HepG2 (cell line): ENCODE data around the gene PLEKHB2. TPM values are rescaled to one million over a fixed set of nuclear protein-coding genes. Genes with fewer than 3 reads are reported as not detected.
A peak's percentile ranks its signal among the peaks of the same experiment; 100 is the strongest.

Experiments
- ATAC-seq: fragments of 200-7000 bp; cut with Tn5 transposase; 3 replicates; pipeline ENCODE4 v1.9.1; 2020; ENCODE audit warnings: mild to moderate bottlenecking, moderate library complexity
- BruUV-seq: library from RNA; stranded (reverse); fragments of 400-500 nt; replicated peaks from 2 replicates; lab custom pipeline; 2021; lab: Mats Ljungman, UMichigan
- CTCF ChIA-PET: fragments of 300-600 bp; formaldehyde crosslinking; extraction: SDS; loops from one replicate; lab custom pipeline; 2021; ENCODE audit warnings: low total read pairs, inconsistent platforms, low intra/inter-chr PET ratio; lab: Yijun Ruan, JAX
- POLR2A ChIA-PET: fragments of 350-600 bp; sonication (Branson Sonifier 250); formaldehyde crosslinking; loops from one replicate; lab custom pipeline; 2020; ENCODE audit warnings: antibody characterized with exemption, inconsistent platforms; lab: Yijun Ruan, JAX
- DNase-seq: peaks from one replicate; pipeline ENCODE4 v3.0.0-alpha.2; 2015; ENCODE audit warnings: low spot score
- FAIRE-seq: peaks from 3 replicates; lab custom pipeline; 2011; peaks lifted over from hg19 to GRCh38; lab: Jason Lieb, UNC
- H2AFZ ChIP-seq: one replicate; pipeline ENCODE4 v1.6.1; 2011; ENCODE audit warnings: low read length, inconsistent platforms
- H3K27ac ChIP-seq: fragments of 300-600 bp; 3 replicates; pipeline ENCODE4 v1.8.0; 2011; ENCODE audit warnings: mixed run types, mild to moderate bottlenecking, mixed read lengths, low read length, inconsistent platforms; ENCODE audit not compliant: insufficient read depth; ENCODE audit errors: extremely low read length
- H3K27me3 ChIP-seq, 2 experiments: fragments of 200-600 bp in 1 of 2; 2 replicates in 1 of 2; 3 replicates in 1 of 2; pipeline versions ENCODE4 v1.6.0 to v1.8.0; 2011; ENCODE audit warnings: low read length in 2 of 2, mild to moderate bottlenecking in 2 of 2, moderate library complexity in 2 of 2, inconsistent platforms in 1 of 2; ENCODE audit not compliant: insufficient read depth in 2 of 2, control insufficient read depth in 1 of 2
- H3K36me3 ChIP-seq, 2 experiments: fragments of 200-600 bp in 1 of 2; replicated peaks in 1 of 2; 2 replicates in 1 of 2; 3 replicates in 1 of 2; pipeline versions ENCODE4 v1.5.1 to v1.8.0; 2011; ENCODE audit warnings: low read length in 2 of 2, inconsistent platforms in 1 of 2; ENCODE audit not compliant: insufficient read depth in 2 of 2, control insufficient read depth in 1 of 2
- H3K4me1 ChIP-seq: 2 replicates; pipeline ENCODE4 v1.5.1; 2012; ENCODE audit warnings: low read length, inconsistent platforms; ENCODE audit not compliant: insufficient read depth
- H3K4me2 ChIP-seq: 2 replicates; pipeline ENCODE4 v1.6.0; 2011; ENCODE audit warnings: low read depth, low read length, inconsistent platforms
- H3K4me3 ChIP-seq, 3 experiments: fragments of 200-600 bp in 1 of 3; sonication (generic), shearing (Covaris generic) in 1 of 3; replicated peaks in 1 of 3; 2 replicates each; pipeline ENCODE4 v1.5.1; 2011 to 2016; ENCODE audit warnings: low read length in 3 of 3, inconsistent platforms in 2 of 3, low read depth in 2 of 3, mild to moderate bottlenecking in 2 of 3, control low read depth in 1 of 3, mixed read lengths in 1 of 3; ENCODE audit not compliant: insufficient read depth in 1 of 3
- H3K79me2 ChIP-seq: one replicate; pipeline ENCODE4 v1.6.1; 2011; ENCODE audit warnings: low read length, inconsistent platforms; ENCODE audit not compliant: insufficient read depth
- H3K9ac ChIP-seq: 2 replicates; pipeline ENCODE4 v1.6.0; 2011; ENCODE audit warnings: mild to moderate bottlenecking, low read depth, low read length, inconsistent platforms; ENCODE audit not compliant: insufficient read depth
- H3K9me3 ChIP-seq: 2 replicates; pipeline ENCODE4 v1.5.1; 2012; ENCODE audit warnings: mild to moderate bottlenecking, low read length
- H4K20me1 ChIP-seq: 2 replicates; pipeline ENCODE4 v1.6.0; 2011; ENCODE audit warnings: inconsistent platforms, mild to moderate bottlenecking, low read length, moderate library complexity; ENCODE audit not compliant: insufficient read depth
- CBX1 ChIP-seq: IDR thresholded peaks from one replicate; pipeline ENCODE4 v1.6.1; 2016; ENCODE audit warnings: antibody characterized with exemption, low read depth
- HBP1 ChIP-seq: IDR thresholded peaks from 2 replicates; pipeline ENCODE4 v1.6.1; 2016; ENCODE audit warnings: low read depth, control low read depth
- PAXIP1 ChIP-seq: sonication (generic); formaldehyde crosslinking; conservative IDR thresholded peaks from 2 replicates; pipeline ENCODE4 v1.4.0; 2020; ENCODE audit warnings: mild to moderate bottlenecking, missing genetic modification reagents, moderate library complexity
- RXRB ChIP-seq: IDR thresholded peaks from 2 replicates; pipeline ENCODE4 v1.6.1; 2016; ENCODE audit warnings: borderline replicate concordance, missing genetic modification reagents, missing compliant biosample characterization
- ZNF20 ChIP-seq: sonication (generic); formaldehyde crosslinking; IDR thresholded peaks from 2 replicates; pipeline ENCODE4 v1.4.0; 2020; ENCODE audit warnings: mild to moderate bottlenecking, moderate library complexity, missing genetic modification reagents
- ZNF460 ChIP-seq: sonication (generic); formaldehyde crosslinking; IDR thresholded peaks from 2 replicates; pipeline ENCODE4 v1.5.1; 2020; ENCODE audit warnings: missing genetic modification reagents, mild to moderate bottlenecking, borderline replicate concordance
- ZNF782 ChIP-seq: sonication (generic); formaldehyde crosslinking; IDR thresholded peaks from 2 replicates; pipeline ENCODE4 v1.4.0; 2020; ENCODE audit warnings: missing genetic modification reagents, mild to moderate bottlenecking, borderline replicate concordance
- ZNF878 ChIP-seq: sonication (generic); formaldehyde crosslinking; IDR thresholded peaks from 2 replicates; pipeline ENCODE4 v1.8.1; 2023; ENCODE audit warnings: mild to moderate bottlenecking, missing genetic modification reagents, moderate library complexity
- WGBS: methylation state at CpG from one replicate; pipeline ENCODE4 v1.1.6; 2017; ENCODE audit warnings: low lambda C conversion rate; 5-methylcytosine and 5-hydroxymethylcytosine counted together
- in situ Hi-C: cut with HindIII; loops from 2 replicates; pipeline ENCODE4 v1.10.0; 2017; ENCODE audit warnings: low pct_unique_long_range_greater_than_20kb; ENCODE audit not compliant: extremely low pct_ligation_motif_present
- intact Hi-C: fragments of 100-400 bp; cut with micrococcal nuclease; formaldehyde crosslinking; loops from one replicate; pipeline ENCODE4 v1.10.0; 2022; ENCODE audit not compliant: unreplicated experiment
- polyA plus RNA-seq, 8 experiments: library from polyadenylated mRNA; depleted of rRNA in 3 of 8; stranded (reverse) in 7 of 8; unstranded in 1 of 8; fragments of >200 nt; fragmentation: Illumina TruSeq in 4 of 8; extraction: Trizol in 4 of 8; gene quantifications; 2 replicates each; pipeline versions ENCODE4 v1.2.1 to v1.2.3, GENCODE V29; 2011 to 2016; ENCODE audit warnings: low read depth in 4 of 8, missing spikeins in 1 of 8, mixed read lengths in 1 of 8; ENCODE audit not compliant: insufficient read depth in 1 of 8
- total RNA-seq, 5 experiments: library from RNA; depleted of rRNA; stranded (reverse); fragments of >200 nt; fragmentation: Illumina TruSeq; extraction: Trizol; gene quantifications; 2 replicates each; pipeline ENCODE4 v1.2.3, GENCODE V29; 2016; ENCODE audit warnings: low read depth in 1 of 5
- TF ChIP-seq, protein P1 (sequence below): sonication (generic); formaldehyde crosslinking; IDR thresholded peaks from 2 replicates; pipeline ENCODE4 v1.4.0; 2020; ENCODE audit warnings: missing genetic modification reagents, borderline replicate concordance
- TF ChIP-seq, protein P2 (sequence below): sonication (generic); formaldehyde crosslinking; IDR thresholded peaks from 2 replicates; pipeline ENCODE4 v1.9.0; 2022; ENCODE audit warnings: missing genetic modification reagents, mild to moderate bottlenecking, borderline replicate concordance

PLEKHB2 gene
- total and polyA plus RNA-seq, 2 of the 13 experiments (the other 11 are each of a cell fraction or from before 2014, with no cell fraction given), result 73.0 to 78.9 TPM

- TF ChIP-seq, protein P1, sequence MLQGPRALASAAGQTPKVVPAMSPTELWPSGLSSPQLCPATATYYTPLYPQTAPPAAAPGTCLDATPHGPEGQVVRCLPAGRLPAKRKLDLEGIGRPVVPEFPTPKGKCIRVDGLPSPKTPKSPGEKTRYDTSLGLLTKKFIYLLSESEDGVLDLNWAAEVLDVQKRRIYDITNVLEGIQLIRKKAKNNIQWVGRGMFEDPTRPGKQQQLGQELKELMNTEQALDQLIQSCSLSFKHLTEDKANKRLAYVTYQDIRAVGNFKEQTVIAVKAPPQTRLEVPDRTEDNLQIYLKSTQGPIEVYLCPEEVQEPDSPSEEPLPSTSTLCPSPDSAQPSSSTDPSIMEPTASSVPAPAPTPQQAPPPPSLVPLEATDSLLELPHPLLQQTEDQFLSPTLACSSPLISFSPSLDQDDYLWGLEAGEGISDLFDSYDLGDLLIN, result no peak
- TF ChIP-seq ZNF20 (no peak), ZNF878 (CRISPR knock-in tag) (no peak)
These were observed 12.0 kb upstream of the PLEKHB2 start, which contains the start of gene FAM168B (continued) for GRCh38 chr2:131093006-131093695.

- WGBS, result under 1% methylated on average over 37 of the region's 37 CpGs
- TF ChIP-seq ZNF782 (CRISPR knock-in tag) (0 out of 2 replicates have a peak, but pooled peaks have one; percentile 14), PAXIP1 (peak; percentile 16; the same call in 1 of the 2 replicates), ZNF460 (CRISPR knock-in tag) (peak; percentile 96), CBX1 (no peak), RXRB (CRISPR knock-in tag) (peak; percentile 10; the same call in 1 of the 2 replicates), HBP1 (CRISPR knock-in tag) (0 out of 2 replicates have a peak, but pooled peaks have one; percentile 29)
- TF ChIP-seq, protein P2, sequence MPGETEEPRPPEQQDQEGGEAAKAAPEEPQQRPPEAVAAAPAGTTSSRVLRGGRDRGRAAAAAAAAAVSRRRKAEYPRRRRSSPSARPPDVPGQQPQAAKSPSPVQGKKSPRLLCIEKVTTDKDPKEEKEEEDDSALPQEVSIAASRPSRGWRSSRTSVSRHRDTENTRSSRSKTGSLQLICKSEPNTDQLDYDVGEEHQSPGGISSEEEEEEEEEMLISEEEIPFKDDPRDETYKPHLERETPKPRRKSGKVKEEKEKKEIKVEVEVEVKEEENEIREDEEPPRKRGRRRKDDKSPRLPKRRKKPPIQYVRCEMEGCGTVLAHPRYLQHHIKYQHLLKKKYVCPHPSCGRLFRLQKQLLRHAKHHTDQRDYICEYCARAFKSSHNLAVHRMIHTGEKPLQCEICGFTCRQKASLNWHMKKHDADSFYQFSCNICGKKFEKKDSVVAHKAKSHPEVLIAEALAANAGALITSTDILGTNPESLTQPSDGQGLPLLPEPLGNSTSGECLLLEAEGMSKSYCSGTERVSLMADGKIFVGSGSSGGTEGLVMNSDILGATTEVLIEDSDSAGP (CRISPR knock-in tag), result peak; percentile 14; the same call in 1 of the 2 replicates
These were observed 11.3 kb upstream of the PLEKHB2 start for GRCh38 chr2:131093696-131094462.

More at GRCh38 chr2:131093696-131094462, 11.3 kb upstream of the PLEKHB2 start:
- TSS peak; percentile 94 for BruUV-seq
- Histone ChIP-seq H3K9ac (peak overlapping the region; percentile 99), H3K4me1 (peaks cover 36% of the 10 kb centered on the region), H3K4me2 (peak overlapping the region; percentile 84), H3K36me3 (peaks cover 0 to 5% of the 10 kb centered on the region in 2 experiments; a peak in 3 of 5 replicates), H2AFZ (no peak overlapping the region), H3K9me3 (no peaks in the 10 kb centered on the region), H4K20me1 (peaks cover 8% of the 10 kb centered on the region), H3K27me3 (no peaks in the 10 kb centered on the region; a peak in 1 of 5 replicates), H3K27ac (peak overlapping the region; percentile 97), H3K79me2 (peaks cover 35% of the 10 kb centered on the region), H3K4me3 (peak overlapping the region; percentile 68 to 90 (median 79))
- DNase-seq, result peak; percentile 63
- ATAC-seq, result peak; percentile 74
- intact Hi-C loops, result loop anchor here (2.0 to 5.0 kb wide), 2 partner anchors 13 to 752 kb away; partner anchors contain the start of gene IMP4
- in situ Hi-C loops, result no loop called here
- POLR2A ChIA-PET, result interaction anchor here (0.7 to 4.8 kb wide), 14 partner anchors 10 to 708 kb away, joined by 3 to 132 read pairs (median 3); partner anchors contain the start of gene PLEKHB2
- CTCF ChIA-PET, result no interaction called here
- FAIRE-seq, result no peak
